Epithelial cell of proximal tubule (primary cell): ENCODE measurements around the gene NSDHL. TPM values are rescaled to one million over a fixed set of nuclear protein-coding genes. Genes with fewer than 3 reads are reported as not detected.

Experiments
- DNase-seq: peaks from one replicate; pipeline ENCODE4 v3.0.0-alpha.2; 2011; ENCODE audit warnings: low read depth
- H3K4me3 ChIP-seq: 2 replicates; pipeline ENCODE4 v1.5.1; 2011; ENCODE audit warnings: low read depth, mild to moderate bottlenecking, low read length
- total RNA-seq: library from RNA; depleted of rRNA; stranded (reverse); fragments of >200 nt; gene quantifications from 2 replicates; pipeline ENCODE4 v1.2.3, GENCODE V29; 2015
- TF ChIP-seq, protein P1 (sequence below): conservative IDR thresholded peaks from 2 replicates; pipeline ENCODE4 v1.5.1; 2012; ENCODE audit warnings: low read depth, mild to moderate bottlenecking, low read length

NSDHL gene
- total RNA-seq, 1 donor from 2014 or later, result 19.3 TPM

GRCh38 chrX:152817078-152817764 lies 13.6 kb upstream of the NSDHL start:
- H3K4me3 ChIP-seq, result no peak overlapping the region
- TF ChIP-seq, protein P1, sequence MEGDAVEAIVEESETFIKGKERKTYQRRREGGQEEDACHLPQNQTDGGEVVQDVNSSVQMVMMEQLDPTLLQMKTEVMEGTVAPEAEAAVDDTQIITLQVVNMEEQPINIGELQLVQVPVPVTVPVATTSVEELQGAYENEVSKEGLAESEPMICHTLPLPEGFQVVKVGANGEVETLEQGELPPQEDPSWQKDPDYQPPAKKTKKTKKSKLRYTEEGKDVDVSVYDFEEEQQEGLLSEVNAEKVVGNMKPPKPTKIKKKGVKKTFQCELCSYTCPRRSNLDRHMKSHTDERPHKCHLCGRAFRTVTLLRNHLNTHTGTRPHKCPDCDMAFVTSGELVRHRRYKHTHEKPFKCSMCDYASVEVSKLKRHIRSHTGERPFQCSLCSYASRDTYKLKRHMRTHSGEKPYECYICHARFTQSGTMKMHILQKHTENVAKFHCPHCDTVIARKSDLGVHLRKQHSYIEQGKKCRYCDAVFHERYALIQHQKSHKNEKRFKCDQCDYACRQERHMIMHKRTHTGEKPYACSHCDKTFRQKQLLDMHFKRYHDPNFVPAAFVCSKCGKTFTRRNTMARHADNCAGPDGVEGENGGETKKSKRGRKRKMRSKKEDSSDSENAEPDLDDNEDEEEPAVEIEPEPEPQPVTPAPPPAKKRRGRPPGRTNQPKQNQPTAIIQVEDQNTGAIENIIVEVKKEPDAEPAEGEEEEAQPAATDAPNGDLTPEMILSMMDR, result peak; percentile 57
- DNase-seq, result no peak

DNA sequence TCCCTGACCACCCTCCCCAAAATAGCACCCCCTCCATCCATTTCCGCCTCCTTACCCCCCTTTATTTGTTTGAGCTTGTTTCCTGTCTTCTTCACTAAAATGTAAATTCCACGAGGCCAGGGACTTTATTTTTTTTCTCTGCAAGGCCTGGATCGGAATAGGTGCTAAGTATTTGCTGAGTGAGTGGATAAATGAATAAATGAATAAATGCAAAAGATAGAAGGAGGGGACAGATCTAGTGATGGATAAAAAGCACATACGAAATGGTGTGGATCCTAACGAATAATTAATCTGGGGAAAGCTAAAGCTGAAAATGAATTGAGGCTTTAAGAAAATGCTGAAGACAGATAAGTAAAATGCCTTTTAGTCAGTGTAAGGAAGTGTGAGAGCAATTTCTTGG lies 12.5 kb upstream of the NSDHL start:
- TF ChIP-seq, protein P1, result no peak
- DNase-seq, result no peak
- H3K4me3 ChIP-seq, result no peak overlapping the region

DNA sequence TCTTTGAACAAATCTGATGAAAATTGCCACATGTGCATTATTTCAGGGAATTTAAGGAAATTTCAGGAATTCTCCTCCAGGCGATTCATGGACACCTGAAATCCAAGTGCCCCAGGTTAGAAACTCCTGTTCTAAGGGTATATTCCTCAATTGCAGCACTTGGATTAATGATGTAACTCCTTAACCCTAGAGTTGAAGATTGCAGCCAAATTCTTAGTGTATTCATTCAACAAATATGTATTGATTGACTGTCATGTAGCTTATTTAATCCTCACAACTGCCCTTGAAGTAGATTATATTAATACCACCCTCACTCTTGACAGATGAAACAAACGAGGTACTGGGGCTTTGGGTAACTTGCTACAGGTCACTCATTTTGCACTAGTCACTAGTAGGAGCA lies 11.6 kb upstream of the NSDHL start:
- no peak overlapping the region for H3K4me3 ChIP-seq
- TF ChIP-seq, protein P1, result no peak
- no peak for DNase-seq

- no peak overlapping the region for H3K4me3 ChIP-seq
- TF ChIP-seq, protein P1, result no peak
- no peak for DNase-seq
Observed at GRCh38 chrX:152819732-152820131, 11.1 kb upstream of the NSDHL start.

DNA sequence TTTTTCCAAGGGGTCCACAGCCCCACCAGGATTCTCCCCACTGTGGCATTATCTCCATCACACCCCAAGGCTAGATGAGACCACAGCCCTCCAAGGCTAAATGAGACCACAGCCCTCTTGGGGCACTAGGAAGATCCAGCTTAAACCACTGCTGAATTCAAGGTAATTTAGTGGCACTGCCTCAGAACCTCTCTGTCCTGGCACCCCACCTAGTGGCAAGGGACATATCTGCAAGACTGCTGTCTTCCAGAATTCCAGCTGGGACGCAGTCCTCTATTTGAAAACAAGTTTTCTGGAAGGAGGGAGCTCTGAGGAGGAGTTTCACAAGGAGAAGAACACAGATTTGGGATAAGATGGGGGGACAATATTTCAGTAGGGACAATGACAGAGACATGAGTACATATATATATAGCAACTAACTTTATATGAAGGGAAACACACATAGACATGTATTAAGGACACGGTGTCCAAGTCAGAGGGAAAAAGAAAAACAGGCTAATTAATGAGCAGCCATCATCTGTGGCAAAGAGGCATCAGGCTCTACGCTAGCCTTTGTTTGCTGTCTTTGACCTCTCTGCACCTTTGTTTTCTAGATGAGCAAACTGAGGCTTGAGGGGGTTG lies 9.6 kb upstream of the NSDHL start:
- DNase-seq, result no peak
- H3K4me3 ChIP-seq, result no peak overlapping the region
- TF ChIP-seq, protein P1, result peak; percentile 73

DNA sequence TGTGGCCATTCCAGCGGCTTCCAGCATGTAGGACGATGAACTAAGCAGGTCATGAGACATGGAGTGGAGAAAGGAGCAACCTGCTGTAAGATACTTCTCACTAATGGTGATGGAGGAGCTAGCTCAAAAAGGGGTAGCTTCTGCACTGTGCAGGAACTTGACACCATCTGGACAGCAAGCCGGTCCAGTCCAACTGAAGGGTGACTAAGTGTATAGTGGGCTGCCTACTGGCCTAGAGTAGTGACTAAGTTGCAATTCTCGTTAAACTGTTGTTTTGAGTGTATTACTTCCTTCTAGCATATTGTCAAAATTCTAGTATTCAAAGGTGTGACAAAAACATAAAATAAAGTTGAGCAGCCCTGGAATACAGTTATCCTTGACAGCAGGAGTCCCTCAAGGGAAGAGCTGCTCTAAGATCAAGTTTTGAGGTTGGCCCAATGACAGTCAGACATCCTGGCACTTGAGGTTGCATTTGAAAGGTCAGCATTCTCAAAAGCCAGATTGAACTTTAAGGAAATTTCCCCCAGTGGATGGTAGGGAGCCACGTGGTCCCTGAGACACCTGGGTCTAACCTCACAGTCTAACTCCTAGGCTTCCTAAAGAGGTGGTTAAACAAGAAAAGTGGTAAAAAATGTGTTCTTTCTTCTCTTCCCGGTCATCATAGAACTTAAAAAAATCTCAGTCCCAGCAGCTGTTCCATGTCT lies 8.3 kb upstream of the NSDHL start:
- TF ChIP-seq, protein P1, result no peak
- no peak for DNase-seq

DNA sequence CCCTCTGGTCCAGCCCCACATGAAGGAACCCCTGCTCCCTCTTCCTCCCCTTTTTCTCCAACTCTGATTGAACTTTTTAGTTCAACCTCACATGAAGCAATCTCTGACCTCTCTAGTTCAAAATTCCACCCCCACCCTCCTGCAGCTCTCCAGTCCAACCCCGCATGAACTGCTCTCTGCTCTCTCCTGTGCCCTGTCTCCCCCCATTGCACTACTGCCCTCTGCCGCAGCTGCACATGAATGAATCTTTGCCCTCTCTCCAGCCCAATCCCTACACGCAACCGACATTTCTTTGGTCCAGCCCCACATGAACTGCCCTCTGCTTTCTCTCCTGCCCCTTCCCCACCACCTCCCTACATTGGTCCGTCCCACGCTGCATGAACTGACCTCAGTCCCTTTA lies 7.2 kb upstream of the NSDHL start:
- TF ChIP-seq, protein P1, result no peak
- no peak overlapping the region for H3K4me3 ChIP-seq
- no peak for DNase-seq

More for the DNA sequence above, 8.3 kb upstream of the NSDHL start:
- H3K4me3 ChIP-seq, result no peak overlapping the region
